H1 (cell line): ENCODE results near the gene ALOX15B.

Source experiments
- BCL11A ChIP-seq, 2 experiments: IDR thresholded peaks; one replicate each; pipeline ENCODE4 v1.6.1; 2011; ENCODE audit warnings: low read depth in 2 of 2, low read length in 2 of 2, mild to moderate bottlenecking in 2 of 2
- CHD2 ChIP-seq: IDR thresholded peaks from 2 replicates; pipeline ENCODE4 v1.6.1; 2012; ENCODE audit warnings: low read length, improper control_type of control experiment
- CHD7 ChIP-seq: fragments of 300-600 bp; sonication (generic); IDR thresholded peaks from 2 replicates; pipeline ENCODE4 v1.7.1; 2012; ENCODE audit warnings: low read length, moderate library complexity, mild to moderate bottlenecking, inconsistent platforms; ENCODE audit not compliant: insufficient replicate concordance
- CTCF ChIP-seq, 3 experiments: IDR thresholded peaks; 1 replicate in 2 of 3; 2 replicates in 1 of 3; pipeline versions ENCODE4 v1.5.1 to v1.6.1; 2011; ENCODE audit warnings: low read length in 3 of 3, mild to moderate bottlenecking in 3 of 3, inconsistent platforms in 2 of 3, low read depth in 1 of 3, moderate library complexity in 1 of 3; ENCODE audit not compliant: insufficient read depth in 1 of 3; ENCODE audit errors: control extremely low read depth in 1 of 3
- EP300 ChIP-seq, 2 experiments: IDR thresholded peaks; 1 replicate in 1 of 2; 2 replicates in 1 of 2; pipeline ENCODE4 v1.6.1; 2011 to 2012; ENCODE audit warnings: low read depth in 2 of 2, low read length in 2 of 2, mild to moderate bottlenecking in 2 of 2, borderline replicate concordance in 1 of 2, inconsistent platforms in 1 of 2, moderate library complexity in 1 of 2
- EZH2 ChIP-seq: fragments of 200-600 bp; sonication (generic); IDR thresholded peaks from 2 replicates; pipeline ENCODE4 v1.7.1; 2012; ENCODE audit warnings: low read depth, mild to moderate bottlenecking, moderate library complexity, low read length, inconsistent platforms; ENCODE audit not compliant: severe bottlenecking
- JUN ChIP-seq: IDR thresholded peaks from 2 replicates; pipeline ENCODE4 v1.6.1; 2011; ENCODE audit warnings: low read depth, mild to moderate bottlenecking, improper control_type of control experiment, low read length
- MAX ChIP-seq: IDR thresholded peaks from 2 replicates; pipeline ENCODE4 v1.6.1; 2012; ENCODE audit warnings: inconsistent platforms
- POU5F1 ChIP-seq: IDR thresholded peaks from 2 replicates; pipeline ENCODE4 v1.6.1; 2011; ENCODE audit warnings: low read depth, mild to moderate bottlenecking, low read length, moderate library complexity
- RFX5 ChIP-seq: IDR thresholded peaks from 2 replicates; pipeline ENCODE4 v1.6.1; 2011; ENCODE audit warnings: low read depth, low read length, improper control_type of control experiment, borderline replicate concordance
- RXRA ChIP-seq: IDR thresholded peaks from 2 replicates; pipeline ENCODE4 v1.6.1; 2011; ENCODE audit warnings: low read depth, mild to moderate bottlenecking, low read length, moderate library complexity; ENCODE audit not compliant: insufficient read depth
- SIRT6 ChIP-seq: IDR thresholded peaks from one replicate; pipeline ENCODE4 v1.7.1; 2012; ENCODE audit warnings: low read length, inconsistent platforms
- TAF1 ChIP-seq: IDR thresholded peaks from 2 replicates; pipeline ENCODE4 v1.6.1; 2011; ENCODE audit warnings: mild to moderate bottlenecking, low read depth, low read length
- USF2 ChIP-seq: IDR thresholded peaks from 2 replicates; pipeline ENCODE4 v1.6.1; 2011; ENCODE audit warnings: low read length, improper control_type of control experiment

GRCh38 chr17:8007836-8008235 is 31.0 kb upstream of the ALOX15B start:
- TF ChIP-seq CTCF (IDR thresholded peaks at IDR 0.05; ENCODE audit: control extremely low read depth in 1 of 3, insufficient read depth in 1 of 3, low read depth in 1 of 3, low read length in 3 of 3) (no peak), BCL11A (IDR thresholded peaks at IDR 0.05; ENCODE audit: low read depth in 2 of 2, low read length in 2 of 2) (no peak), JUN (no peak), TAF1 (no peak), CHD2 (no peak), EP300 (IDR thresholded peaks at IDR 0.05; ENCODE audit: borderline replicate concordance in 1 of 2, low read depth in 2 of 2, low read length in 2 of 2) (no peak), EZH2 (no peak), CHD7 (no peak), USF2 (no peak), SIRT6 (no peak), POU5F1 (no peak), RXRA (no peak), RFX5 (no peak), MAX (no peak)
